GM21619 (cell line): ENCODE data around the gene STK39.
"Not testable (repeated sequence)": the region's sequence is repeated elsewhere in the genome, so short reads cannot be mapped to it uniquely, and the experiment has no call there.

ENCODE experiments used
- ATAC-seq: cut with Tn5 transposase; IDR thresholded peaks from one replicate; pipeline ENCODE4 v1.9.1; 2021; ENCODE audit not compliant: unreplicated experiment

The STK39 gene

GRCh38 chr2:168105127-168105683 lies 142.2 kb downstream of the STK39 start:
- ATAC-seq: no peak

DNA sequence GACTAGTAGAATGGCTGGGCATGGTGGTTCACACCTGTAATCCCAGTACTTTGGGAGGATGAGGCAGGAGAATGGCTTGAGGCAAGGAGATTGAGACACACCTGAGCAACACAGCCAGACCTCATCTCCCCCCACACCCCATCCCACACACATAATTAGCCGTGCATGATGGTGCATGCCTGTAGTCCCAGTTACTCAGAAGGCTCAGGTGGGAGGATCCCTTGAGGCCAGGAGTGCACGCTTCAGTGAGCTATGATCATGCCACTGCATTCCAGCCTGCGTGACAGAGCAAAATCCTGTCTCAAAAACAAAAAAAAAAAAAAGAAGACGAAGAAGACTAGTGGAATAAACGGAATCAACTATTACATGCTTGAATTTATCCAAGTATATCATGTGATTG lies 150.0 kb downstream of the STK39 start:
- no peak for ATAC-seq

GRCh38 chr2:168096158-168096557 lies 151.2 kb downstream of the STK39 start:
- ATAC-seq: no peak

GRCh38 chr2:168091986-168092385 lies 155.4 kb downstream of the STK39 start:
- ATAC-seq: no peak

DNA sequence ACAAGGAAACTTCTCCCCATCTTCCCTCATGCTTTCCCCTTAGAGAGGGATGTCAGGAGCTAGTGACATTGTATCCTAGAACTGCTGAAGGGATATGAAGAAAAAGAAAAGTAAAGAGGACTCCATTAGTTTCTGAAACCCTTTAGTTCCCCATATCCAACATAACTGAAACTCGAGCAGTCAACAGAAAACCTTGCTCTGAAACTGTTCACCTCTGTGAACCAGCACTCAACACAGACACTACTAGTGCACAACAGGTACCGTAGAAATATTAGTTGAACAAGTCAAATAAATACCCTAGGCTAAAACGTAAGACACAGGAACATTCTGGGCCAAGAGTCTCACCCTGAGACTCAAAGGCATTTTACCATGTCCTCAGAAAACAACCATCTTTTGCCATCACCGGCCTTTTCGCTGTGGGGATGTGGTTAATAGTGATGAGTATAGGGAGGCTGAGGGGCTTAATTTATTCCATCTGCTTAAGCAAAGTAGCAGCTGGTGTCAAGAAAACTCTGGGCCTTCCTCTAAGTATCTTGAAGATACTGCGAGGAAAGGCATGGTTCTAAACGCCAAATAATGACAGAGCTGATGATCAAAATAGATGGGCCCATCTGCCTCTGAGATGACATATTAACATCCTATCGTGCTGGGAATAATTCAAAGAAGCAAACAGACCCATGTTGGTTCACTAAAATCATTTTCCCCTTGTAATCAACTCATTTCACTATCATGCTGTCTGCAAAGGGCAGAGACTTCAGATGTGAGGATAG lies 156.8 kb downstream of the STK39 start:
- ATAC-seq: peak; percentile 88

GRCh38 chr2:168089200-168089599 lies 158.2 kb downstream of the STK39 start:
- ATAC-seq: peak; percentile 37

GRCh38 chr2:168087401-168087800 lies 160.0 kb downstream of the STK39 start:
- ATAC-seq: no peak

- no peak for ATAC-seq
Measured at GRCh38 chr2:168086851-168087250, 160.5 kb downstream of the STK39 start.

DNA sequence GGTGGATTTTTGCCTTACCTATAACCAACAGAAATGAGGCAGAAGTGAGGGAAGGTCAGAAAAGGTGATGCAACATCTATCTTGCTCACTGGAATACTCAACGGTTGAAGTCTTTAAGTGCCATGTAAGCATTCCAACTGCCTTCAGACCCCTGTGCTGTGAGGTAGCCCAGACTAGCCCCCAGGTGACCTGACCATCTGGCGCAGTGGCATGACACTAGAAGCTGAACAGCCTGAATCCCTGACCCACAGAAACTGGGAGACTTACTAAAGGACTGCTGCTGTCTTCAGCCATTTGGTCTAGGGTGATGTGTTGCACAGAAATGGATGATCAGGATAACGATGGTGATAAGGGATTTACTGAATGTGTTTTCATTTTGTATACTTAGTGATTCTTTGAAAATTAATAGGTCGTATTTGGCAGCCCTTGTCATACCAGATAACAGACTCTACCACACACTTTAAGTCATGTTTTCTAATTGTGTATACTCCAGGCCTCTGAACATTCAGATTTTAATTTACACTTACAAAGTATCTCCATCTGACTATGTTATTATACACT lies 161.5 kb downstream of the STK39 start:
- no peak for ATAC-seq

DNA sequence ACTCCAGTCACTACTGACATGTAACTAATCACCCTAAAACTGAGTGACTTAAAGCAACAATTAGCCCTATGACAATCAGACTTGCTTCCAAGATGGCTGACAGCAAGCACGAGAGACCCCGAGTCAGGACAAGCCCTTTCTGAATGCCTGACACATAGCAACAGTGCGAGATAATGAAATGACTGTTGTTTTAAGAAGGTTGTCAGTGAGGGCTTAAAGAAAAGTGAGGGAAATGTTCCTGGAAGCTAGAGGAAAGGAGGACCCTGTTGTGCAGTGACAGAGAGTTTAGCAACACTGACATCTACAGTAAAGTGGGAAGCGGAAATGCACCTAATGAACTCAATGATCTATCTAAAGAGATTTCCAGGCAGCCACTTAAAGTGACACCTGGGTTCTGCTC lies 163.1 kb downstream of the STK39 start:
- ATAC-seq: no peak

DNA sequence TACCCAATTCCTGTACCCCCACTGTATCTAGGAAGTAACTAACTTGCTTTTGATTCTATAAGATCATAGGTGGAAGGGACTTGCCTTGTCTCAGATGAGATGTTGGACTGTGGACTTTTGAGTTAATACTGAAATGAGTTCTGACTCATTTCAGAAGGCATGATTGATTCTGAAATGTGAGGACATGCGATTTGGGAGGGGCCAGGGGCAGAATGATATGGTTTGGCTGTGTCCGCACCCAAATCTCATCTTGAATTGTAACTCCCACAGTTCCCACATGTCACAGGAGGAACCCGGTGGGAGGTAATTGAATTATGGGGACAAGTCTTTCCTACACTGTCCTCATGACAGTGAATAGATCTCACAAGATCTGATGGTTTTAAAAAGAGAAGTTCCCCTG lies 165.9 kb downstream of the STK39 start:
- ATAC-seq: not testable (repeated sequence)

DNA sequence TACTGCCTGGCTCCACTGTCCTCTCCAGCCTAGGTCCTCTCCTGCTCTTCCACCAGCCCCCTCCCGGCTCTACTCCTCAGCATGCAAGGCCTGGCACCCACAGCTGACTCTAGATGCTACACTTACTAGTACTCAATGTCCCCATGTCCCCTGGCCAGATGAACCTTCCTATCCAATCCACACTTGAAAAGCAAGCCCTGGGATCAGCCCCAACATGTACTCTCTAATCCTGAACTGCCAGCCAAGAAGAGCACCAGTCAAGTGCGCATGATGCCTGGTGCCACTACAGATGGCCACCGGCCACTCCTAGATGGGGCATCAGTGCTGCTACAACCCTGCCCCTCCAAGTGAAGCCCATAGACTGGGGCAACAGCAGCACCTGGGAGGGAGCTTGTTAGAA lies 168.2 kb downstream of the STK39 start:
- no peak for ATAC-seq

- no peak for ATAC-seq
Measured at GRCh38 chr2:168076731-168077130, 170.7 kb downstream of the STK39 start.

GRCh38 chr2:168075446-168075845 lies 171.9 kb downstream of the STK39 start:
- ATAC-seq: no peak

DNA sequence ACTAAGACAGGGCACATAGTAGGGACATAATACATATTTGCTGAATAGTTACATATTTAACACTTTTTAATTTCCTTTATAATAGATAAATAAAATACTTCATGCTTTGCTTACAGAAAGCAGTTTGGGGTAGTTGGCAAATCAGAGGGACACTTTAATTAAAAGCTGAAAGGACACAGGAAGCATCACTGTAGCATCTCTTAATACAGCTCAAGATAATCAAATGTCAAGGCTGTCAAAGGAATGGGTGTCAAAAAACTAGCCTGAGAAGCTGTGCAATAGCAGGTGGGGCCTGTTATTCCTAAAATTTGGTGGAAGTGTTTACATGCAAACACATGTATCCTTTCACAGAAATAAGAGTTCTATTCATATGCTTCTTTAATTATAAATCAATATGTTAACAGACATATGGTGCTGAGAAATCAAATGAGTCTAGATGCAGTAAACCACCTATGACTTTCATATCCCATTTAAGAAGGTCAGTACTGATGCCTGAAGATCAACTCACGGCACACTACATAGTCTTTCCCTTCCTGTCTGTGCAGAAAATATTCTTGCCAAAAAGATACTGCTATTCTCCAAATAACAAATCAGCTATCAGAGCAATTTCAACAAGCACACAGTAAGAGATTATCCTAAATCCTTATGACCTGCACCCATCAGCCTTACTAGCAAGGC lies 174.6 kb downstream of the STK39 start:
- ATAC-seq: no peak

GRCh38 chr2:168064011-168064998 lies 183.1 kb downstream of the STK39 start:
- no peak for ATAC-seq

- no peak for ATAC-seq
Measured at GRCh38 chr2:168062936-168063335, 184.5 kb downstream of the STK39 start.

DNA sequence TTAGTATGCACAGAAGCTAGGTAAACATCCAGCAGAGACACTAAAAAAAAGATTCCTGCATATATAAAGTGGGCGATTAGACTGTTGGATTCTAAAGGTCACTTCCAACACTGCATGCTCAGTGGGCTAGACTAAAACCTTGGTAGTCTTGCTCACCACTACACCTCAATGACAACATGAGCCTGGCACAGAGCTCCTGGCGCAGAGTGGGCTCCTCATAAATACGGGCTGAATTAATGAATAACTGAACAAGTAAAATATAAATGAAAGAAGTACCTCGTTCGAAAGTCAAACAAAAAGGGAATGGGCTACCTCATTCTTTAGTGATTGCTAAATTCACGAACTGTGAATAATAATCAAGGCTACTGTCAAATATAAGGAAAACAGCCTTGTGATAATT lies 185.3 kb downstream of the STK39 start:
- no peak for ATAC-seq

DNA sequence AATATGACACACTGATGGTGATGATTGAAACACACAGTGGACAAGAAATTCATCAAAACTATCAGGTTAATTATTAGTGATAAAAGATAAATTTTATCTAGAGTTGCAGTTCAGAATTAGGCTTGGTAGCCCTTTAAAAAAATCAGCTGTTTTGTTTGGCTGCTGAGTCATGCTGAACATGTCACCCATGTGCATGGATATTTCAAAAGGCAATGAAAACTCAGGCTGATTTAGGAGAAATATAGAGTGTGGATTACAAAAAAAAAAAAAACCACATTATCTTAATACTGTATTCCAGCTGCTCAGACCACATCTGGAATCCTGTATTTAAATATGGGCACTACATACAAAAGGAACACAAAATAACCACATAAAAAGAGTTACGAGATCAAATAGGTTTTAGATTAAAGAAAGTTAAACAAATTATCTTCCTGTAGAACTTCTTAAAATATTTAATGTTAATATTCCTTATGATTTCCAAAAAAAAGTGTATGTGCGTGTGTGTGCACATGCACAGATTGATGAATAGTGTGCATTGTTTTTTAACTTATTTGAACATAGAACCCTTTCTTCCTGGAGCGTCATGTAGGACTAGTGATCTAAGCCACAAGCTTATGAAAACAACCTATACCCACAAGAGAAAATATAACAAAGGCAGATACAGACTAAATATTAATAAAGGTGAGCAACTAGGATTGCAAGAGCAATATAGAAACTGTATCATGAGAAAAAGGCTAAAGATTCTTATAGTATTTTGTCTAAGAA lies 186.2 kb downstream of the STK39 start:
- no peak for ATAC-seq

DNA sequence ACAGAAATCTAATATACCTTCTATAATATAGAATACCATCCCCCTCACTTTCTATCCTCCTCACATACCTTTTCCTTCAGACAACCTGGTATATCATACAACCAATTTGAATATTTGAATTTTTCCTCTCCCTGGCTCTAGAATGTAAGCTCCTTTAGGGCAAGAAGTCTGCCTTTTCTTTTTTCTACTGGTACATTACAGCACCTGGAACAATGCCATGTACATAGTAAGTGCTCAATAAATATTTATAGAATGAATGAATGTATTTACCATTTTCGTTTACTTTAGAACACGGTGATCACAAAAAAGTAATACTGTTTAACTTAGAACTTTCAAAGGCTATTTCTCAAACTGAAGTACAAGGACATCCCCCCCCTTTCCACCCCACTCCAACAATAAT lies 187.6 kb downstream of the STK39 start:
- no peak for ATAC-seq
